Measurements from ENCODE around the gene CA10.

DNA sequence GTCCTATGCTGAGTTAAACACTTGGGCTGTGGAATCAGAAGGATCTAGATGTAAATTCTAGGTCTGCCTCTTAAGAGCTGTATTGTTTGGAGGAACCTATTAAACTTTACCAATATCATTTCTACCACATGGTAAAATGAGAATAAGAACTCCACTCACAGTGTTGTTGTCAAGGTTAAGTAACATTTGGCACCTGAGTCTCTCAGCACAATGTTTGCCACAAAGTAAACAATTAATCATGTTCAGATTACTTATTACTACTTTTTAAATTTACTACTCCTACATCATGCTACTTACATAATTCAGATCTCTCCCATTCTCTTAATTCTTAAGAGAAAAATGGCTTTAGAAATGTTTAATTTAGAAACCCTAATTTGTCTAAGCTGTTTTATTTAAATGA lies 305.9 kb downstream of the CA10 start:
- no peak for TF ChIP-seq POLR2A (IDR thresholded peaks at IDR 0.05)
- TF ChIP-seq CTCF (IDR thresholded peaks at IDR 0.05), result no peak

All from heart left ventricle (tissue), 13 donors.